ENCODE results near the gene LLCFC1. TPM values are rescaled to one million over a fixed set of nuclear protein-coding genes. Genes with fewer than 3 reads are reported as not detected.

The LLCFC1 gene
- total RNA-seq, 1 experiment from 2014 or later = not detected

DNA sequence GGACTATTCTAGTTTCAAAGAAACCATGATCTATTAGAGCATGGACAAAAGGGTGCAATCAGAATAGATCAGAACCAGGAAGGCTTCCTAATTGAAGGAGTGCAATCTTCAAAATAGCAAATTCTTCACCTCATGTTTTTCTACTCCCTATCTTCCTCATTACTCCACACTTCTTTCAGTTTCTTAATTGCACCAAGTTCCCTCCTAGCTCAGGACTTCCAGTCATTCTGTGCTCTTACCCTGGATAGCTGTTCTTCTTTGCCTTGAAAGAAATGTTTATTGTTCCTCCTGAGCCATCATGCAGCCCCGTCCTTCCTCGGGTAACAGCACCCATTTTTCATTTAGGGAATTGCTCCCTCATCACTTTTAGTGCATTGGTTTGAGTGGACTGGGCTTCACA, 28.8 kb upstream of the LLCFC1 start:
- no peak for DNase-seq (ENCODE audit: low read depth)

DNA sequence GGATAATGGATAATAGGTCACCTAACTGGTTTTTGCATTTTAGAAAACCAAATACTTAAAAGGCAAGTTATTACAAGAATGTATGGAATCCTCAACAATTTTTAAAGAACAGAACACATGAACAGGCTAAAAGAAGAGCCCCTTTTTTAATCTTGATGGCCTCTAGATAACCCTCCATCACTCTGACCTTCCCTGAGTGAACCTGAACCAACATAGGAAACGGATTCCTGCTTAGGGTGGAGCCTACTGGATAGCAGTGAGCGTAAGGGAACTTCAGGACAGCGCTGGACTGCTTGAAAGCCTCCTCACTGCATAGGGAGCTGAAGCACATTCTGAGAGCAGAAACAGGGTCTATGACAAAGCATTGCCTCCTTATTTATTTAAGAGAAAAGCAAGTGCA, 26.2 kb upstream of the LLCFC1 start:
- DNase-seq (ENCODE audit: low read depth) = no peak

DNA sequence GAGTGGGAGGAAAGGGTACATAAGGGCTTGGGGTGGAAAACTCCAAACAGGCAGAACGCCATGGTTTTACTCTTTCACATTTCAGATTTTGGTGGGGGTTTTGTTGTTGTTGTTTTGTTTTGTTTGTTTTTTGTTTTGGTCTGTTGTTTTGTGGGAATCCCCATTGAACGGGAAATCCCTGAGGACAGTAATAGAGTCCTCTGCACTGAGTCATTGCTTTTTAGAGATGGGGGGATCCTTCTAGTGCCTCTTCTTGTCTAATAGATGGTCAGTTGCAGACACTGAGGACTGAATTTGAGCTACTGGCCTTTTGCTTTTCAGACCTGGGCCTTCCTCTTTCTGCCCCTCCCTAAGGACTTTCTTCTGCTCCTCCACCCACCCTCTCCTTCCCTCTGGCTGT, 25.7 kb upstream of the LLCFC1 start:
- DNase-seq (ENCODE audit: low read depth) = no peak

DNA sequence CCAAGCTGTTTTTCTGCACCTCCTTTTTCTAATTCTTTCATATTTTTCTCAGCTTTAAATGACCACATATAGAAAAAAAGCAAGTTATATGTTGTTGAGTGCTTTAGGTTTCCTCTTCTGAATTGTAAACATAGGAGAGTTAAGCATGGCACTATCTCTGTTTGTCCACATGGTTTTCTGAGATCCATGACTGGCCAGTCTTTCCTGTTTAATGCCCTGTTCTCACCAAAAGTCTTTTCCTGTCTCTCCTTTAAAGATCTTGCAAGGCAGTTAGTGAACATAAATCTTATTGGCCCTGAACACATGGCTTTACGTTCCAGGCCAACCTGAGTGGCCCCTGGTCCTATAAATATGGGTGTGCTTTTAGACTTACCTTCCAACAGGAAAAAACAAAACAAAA, 25.2 kb upstream of the LLCFC1 start:
- DNase-seq (ENCODE audit: low read depth) = no peak

DNA sequence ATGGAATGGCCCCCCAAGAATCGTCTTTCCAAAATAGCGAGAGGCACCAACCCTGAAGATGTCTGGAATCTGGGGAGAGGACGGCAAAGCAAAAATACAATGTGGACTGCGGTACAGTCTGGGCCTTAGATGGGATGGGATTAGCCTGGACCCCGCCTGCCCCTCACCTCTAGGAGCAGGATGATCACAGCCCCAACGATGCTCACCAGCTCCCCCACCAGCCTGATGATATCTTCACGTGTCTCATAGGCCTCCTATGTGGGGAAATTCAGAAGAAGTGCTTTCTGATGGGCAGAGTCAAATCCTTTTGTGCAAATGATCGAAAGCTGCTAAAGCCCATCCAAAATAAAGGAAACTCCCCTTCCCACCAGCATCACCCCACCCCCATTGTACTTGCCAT, 24.0 kb upstream of the LLCFC1 start:
- no peak for DNase-seq (ENCODE audit: low read depth)

DNA sequence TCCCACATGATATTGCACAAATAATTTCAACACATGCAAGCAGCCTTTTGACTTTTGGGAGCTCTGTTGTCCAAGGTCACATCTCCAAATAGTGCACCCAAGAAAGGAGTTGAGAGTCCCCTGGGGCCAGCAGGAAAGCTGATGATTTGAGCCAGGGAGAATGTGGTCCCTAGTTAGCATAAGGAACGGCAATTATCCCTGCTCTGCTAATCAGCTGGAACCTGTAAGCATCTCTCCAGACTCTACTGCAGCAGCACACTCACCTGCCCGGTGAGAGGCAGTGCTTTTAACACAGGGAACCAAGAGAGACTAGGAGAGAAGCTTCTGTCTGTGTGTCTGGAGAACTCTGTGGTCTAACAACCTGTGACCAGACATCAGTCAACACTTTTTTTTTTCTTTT, 22.8 kb upstream of the LLCFC1 start:
- no peak for DNase-seq (ENCODE audit: low read depth)

DNA sequence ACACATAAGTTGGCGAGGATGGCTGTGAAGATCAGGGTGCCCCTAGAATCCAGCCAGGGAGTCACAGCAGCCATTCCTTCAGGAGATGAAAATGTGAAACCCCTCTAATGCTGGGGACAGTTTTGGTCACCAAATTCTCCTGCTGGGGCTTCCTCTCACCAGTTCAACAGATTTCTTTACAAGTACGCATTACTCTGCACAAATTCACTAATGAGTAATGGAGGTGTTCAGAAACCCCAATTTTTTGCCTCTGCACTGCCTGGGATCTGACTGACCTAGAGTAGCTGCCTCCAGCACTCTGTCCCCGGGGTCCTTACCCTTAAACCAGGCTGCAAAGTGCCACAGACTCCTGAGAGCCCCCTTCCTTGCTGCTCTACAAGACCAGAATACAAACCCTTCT, 21.8 kb upstream of the LLCFC1 start:
- no peak for DNase-seq (ENCODE audit: low read depth)

DNA sequence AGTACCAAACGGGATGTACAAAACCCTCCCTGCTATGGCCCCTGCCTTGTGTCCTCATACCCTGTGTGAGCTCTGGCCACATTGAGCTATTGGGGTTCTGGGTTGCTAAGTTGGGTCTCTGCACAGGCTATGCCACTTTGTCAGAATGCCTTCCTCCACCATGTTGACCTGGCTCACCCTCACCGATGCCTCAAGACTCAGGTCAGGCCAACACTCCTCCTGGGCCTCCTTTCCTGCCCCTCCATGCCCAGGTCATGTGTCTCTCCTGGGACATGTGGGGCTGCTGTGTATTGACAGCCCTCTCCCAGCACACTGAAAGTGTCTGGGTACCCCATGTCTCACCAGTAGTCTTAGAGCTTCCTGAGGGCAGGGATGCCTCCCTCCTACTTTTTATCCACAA, 20.4 kb upstream of the LLCFC1 start:
- no peak for DNase-seq (ENCODE audit: low read depth)

DNA sequence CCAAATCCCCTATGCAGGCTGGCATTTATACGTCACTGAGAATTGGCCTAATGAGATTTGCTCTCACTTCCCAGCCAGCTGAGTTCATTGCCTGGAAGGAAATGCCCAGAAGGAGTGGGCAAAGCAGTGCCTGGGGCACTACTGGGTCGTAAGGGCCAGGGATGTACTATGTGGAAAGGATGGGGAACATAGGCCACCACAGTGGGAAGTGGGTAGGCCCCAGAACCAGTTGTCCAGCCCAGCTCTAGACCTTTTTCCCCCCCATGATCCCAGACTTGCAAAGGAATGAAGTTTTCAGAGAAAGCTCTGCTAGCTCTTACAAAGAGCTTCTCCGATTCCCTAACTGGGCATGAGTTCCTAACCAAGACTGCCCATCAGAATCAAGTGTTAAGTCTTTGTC, 19.6 kb upstream of the LLCFC1 start:
- no peak for DNase-seq (ENCODE audit: low read depth)

DNA sequence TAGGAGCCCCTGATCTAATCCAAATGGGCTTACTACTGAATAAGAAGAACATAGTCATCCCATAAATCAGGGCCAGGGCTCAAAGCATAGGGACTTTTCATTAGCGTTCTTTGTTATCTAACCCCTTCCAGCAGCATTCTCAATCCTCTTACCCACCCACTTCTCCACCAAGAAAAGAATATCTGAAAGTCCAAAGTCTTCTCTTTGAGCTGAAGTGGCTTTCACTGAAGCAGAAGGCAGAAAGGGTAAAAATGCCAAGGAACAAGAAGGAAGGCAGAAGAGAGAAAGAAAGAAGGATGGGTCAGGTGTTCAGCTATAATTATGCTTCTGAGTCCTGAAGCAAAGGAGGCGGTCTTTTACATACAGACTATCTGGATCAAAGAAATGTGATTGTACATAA, 15.9 kb upstream of the LLCFC1 start:
- DNase-seq (ENCODE audit: low read depth) = no peak

DNA sequence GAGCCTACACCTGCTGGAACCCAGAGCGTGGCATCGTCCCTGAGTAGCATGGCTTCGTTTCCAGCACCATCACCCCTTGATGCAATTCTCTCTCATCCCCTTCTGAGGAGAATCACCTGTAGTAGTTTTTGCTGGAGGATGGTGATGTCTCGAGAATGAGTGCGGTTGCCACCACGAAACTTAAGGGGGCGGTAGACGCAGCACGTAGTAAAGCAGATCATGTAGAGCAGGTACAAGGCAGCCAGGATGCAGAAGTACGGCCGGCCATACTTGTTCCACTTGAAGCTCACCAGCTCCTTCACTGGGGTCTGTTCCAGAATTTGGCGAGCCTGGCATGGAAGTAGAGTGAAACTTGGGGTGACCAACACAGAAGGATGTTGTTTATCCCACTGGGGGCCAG, 13.9 kb upstream of the LLCFC1 start:
- no peak for DNase-seq (ENCODE audit: low read depth)

DNA sequence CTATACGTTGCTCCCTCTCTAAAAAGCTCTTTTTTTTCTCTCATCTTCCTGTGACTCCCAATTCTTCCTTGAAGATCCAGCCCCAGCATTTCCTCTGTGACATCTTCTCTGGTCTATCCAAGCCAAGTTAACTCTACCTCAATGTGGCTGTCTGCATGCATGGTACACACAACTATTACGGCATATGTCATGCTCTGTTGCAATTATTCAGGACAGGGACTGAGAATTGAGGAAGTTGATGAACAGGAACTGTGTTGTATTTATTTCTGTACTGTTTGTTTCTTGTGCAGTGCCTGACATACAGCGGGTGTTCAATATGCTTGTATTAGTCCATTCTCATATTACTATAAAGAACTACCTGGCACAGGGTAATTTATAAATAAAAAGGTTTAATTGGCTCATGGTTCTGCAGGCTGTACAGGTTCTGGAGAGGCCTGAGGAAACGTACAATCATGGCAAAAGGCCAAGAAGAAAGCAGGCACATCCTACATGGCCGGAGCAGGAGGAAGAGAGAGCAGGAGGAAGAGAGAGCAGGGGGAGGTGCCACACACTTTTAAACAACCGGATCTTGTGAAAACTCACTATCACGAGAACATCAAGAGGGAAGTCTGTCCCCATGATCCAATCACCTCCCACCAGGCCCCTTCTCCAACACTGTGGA, 12.1 kb upstream of the LLCFC1 start:
- DNase-seq (ENCODE audit: low read depth) = no peak

DNA sequence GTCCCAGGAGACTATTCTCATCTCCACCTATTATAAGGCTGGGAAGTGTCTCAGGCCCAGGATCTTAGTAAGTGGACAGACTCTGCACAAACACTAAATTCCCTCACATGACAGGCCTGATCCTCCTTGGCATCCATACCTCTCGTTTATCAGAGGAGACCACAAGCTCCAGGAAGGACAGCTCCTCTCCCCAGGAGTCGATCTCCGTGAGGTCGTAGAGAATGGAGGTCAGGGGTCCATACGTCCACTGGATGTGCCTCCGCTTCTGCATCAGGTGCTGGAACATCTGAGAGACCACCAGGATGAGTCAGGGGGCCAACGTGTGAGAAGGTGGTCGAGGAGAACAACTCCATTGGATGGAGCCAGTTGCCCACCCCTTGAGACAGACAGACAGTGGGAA, 11.3 kb upstream of the LLCFC1 start:
- no peak for DNase-seq (ENCODE audit: low read depth)

DNA sequence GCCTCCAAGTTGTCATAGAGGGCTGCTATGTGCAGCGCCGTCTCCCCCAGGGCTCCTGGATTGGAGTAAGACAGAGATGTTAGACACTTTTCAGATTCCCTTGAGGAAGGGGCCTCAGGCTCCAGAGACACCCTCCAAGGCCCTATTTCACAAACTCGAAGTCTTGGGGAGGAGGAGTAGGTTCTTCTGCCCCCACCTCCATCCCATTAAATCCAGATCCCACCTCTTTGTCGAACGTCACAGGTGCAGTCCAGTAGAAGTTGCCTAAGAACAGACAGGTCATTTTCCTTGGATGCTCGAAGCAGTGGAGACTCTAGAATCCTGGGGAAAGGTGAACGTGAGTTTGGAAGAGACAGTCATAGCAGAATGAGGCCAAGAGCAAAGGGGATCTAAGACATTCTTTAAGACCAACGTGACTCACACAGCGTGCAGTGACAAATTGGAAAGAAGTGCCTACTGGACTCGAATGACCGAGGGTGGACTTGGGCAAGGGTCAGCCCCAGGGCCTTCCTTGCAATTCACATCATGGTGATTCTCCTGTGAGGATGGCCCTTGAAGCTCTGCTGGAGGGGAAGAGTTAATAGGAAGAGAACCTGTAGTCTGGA, 9.1 kb upstream of the LLCFC1 start:
- DNase-seq (ENCODE audit: low read depth) = no peak

DNA sequence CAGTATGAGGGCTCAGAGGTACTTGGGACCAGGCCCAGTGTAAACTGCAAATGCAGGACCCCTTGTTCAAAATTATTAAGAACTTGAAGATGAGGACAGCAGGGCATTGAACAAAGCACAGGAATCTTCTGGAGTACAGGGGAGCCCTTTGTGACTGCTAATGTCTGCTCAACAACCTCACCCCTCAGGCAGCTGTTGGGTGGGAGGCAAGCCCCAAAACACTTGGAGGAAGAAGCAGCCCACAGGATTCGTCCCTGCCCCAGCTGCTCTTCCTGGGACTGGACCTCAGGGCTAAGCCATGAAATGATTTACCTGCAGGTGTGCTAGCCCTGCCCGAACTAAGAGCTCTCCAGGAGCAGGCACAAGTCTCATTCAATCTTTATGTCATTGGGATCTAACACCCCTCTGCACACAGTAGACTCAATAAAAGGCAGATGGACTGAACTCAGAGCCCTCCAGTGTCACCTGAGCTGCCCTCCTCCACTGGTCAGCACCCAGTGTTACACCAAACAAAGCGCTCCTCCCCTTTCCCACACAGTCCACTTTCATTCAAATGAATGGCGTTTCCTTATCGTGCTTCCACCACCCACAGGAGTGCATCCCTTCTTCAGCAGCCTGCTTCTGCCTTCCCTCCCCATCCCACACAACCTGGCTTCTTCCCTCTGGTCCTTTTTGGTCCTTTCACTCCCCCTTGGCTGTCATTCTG, 6.7 kb upstream of the LLCFC1 start:
- no peak for DNase-seq (ENCODE audit: low read depth)

DNA sequence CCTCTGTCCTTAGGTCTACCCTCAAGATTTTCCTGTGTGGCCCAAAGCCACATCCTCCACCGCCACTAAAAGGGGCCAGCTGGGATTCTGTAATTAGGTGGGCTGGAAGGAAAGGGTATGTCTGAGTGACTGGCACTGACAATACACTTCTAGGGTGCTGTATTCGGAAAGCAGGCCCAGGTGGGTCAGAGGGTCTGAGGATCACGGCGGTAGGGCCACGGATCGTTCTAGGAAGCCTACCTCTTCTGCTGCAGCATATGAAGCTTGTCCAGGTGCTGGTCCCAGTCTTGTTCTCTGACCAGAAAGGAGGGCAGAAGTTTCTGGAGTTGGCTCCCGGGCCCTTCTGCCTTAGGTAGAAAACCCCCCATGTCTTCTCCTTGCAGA, 6.2 kb upstream of the LLCFC1 start:
- DNase-seq (ENCODE audit: low read depth) = no peak

DNA sequence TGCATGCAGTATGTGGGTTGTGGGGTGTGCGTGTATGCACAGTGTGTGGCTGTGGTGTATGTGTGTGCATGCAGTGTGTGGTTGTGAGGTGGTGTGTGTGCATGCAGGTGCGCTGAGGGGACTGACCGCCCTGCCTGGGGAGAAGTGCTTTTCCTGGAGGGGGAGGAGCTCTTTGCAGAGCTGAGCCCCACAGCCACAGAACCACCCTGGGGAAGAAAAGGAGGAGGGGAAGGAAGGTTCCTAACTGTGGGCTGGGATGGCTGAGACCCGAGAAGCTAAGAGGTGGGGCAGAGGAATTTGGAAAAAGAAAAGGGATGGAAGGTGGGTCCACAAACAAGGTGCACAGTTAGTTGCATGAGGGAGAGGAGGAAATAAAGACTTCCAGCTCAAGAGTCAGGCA, 5.7 kb upstream of the LLCFC1 start, which contains the start of gene TRPV5:
TRPV5 (minus strand) TSS at position 123 of the 400 bp plus-strand sequence. CDS start 287 bp downstream, outside the sequence.
- no peak for DNase-seq (ENCODE audit: low read depth)

DNA sequence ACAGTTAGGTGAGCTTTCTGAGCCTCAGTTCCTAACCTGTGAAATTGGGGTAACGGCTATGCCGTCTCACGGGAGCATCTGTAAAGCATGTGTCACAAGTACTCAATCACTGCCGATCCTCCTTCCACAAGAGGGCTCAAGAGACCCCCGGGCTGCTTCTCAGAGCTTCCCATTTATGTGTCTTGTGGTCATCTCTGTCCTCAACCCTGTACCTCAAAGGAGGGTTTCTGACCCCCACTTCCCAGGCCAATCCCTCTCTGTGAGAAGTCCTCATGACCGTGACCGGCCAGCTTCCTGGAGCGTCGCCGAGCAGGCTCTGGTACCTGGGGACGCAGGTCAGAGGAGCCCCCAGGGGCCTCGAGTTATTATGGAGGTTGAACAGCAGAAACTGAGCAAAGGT, 5.2 kb upstream of the LLCFC1 start:
- no peak for DNase-seq (ENCODE audit: low read depth)

DNA sequence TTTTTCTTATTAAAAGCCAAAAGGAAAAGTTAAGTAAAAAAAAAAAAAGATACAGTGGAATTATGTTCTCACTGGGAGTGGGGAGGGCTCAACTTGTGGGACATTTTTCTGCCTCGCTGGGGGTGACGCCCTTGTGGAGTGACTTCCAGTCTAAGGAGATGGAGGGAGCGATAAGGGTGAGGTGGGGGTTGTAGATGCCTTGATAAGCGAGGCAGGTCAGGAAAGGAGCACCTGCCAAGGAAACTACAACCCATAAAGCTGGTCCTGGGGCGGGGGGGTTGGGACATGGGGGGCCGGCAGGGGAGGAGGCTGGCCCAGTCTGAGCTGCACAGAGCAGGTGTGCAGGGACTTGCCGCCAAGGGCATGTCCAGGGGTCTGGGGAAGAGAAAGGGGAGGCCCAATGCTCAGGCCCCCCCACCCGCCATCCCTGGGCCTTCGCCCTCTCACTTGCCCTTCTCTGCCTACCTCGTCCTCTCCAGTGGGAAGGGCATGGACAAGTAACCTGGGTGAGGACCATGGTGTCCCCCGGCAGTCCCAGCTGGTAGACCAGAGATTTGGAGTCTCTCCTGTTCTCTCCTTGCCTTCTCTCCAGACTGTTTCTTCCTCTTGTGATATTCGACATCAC, 3.2 kb upstream of the LLCFC1 start:
- DNase-seq (ENCODE audit: low read depth) = no peak

DNA sequence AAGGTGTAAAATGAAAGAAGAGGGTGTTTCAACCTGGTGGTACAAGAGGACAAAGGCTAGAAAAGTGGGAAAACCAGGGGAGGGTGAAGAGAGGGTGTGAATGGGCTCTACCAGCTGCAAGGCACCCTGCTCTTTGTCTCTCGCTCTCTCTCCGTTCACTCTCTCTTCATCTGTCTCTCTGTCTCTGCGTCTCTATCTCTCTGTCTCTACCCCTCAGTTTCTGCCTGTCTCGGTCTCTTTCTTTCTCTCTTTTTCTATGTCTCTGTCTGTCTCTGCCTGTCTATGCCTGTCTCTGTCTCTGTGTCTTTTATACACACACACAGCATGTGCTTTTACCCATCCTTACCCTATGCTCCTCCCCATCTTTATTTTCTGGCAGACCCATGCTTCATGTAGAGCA, 673 bp upstream of the LLCFC1 start:
- no peak for DNase-seq (ENCODE audit: low read depth)

DNA sequence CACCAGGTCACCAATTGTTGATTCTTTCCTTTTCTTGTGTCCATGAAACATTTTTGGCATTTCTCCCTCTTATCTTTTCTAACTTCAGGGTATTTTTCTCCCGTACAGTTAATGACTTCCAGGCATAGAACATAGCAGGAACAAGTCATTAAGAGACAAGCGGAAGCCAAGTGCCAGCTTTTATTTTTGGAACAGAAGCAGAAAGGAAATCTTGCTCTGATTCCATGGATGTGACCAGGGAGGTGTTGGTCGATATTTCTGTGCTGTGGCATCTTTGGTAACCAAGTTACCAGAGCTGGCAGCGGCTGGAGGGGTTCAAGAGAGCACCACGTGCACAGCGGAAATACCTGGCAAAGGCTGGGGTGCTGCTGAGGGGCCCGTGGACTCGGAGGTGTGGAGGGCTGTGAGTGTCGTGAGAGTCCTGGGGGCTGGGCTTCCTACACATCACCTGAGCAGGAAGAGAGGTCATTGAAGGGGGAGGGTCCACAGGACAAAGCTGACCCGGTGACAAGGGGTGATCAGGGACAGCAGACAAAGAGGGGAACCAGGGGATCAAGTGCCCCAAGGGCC, 1.8 kb downstream of the LLCFC1 start:
- no peak for DNase-seq (ENCODE audit: low read depth)

DNA sequence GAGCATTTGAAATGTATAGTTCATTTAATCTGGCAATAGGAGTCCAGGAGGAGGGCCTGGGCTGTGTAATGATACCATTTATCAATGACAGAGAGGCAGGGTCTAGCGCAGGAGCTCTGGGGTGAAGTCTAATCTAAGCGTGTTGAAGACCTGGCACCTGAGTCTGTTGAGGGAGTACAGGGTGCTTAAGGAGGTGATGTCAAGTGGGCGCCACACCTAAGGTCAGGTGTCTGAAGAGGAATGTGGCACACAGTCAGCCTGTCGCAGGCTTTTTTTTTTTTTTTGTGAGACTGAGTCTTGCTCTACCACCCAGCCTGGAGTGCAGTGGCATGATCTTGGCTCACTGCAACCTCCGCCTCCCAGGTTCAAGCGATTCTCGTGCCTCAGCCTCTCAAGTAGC, 2.3 kb downstream of the LLCFC1 start:
- no peak for DNase-seq (ENCODE audit: low read depth)

DNA sequence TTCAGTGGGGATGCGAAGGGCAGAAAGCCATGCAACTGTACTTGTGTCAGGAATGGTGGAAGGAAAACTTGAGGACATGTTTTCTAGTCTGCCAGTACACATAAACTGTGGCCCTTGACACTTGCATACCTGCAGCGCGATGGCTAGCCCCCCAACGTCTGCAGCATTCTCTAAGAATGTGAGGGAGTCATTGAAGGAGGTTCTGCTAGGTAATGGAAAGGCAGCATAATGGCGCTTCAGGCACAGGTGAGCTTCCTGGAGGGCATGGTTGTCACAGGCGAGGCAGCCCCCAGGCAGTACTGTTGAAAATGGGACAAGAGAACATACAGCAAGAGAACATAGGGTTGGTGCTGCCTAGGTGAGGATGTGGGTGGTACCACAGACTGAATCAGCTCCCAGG, 3.5 kb downstream of the LLCFC1 start:
- no peak for DNase-seq (ENCODE audit: low read depth)
